GM12892 (cell line): ENCODE results near the gene ACVR1.

Experiments used
- DNase-seq: peaks from one replicate; pipeline ENCODE4 v3.0.0; 2011; ENCODE audit not compliant: insufficient read length
- FAIRE-seq: peaks from 2 replicates; lab custom pipeline; 2011; peaks lifted over from hg19 to GRCh38; lab: Jason Lieb, UNC
- POLR2A ChIP-seq: IDR thresholded peaks from 2 replicates; pipeline ENCODE4 v1.6.1; 2011; ENCODE audit warnings: low read depth, low read length, control low read depth
- POLR2AphosphoS5 ChIP-seq: IDR thresholded peaks from 2 replicates; pipeline ENCODE4 v1.6.1; 2011; ENCODE audit warnings: low read depth, low read length, control low read depth
- TAF1 ChIP-seq: IDR thresholded peaks from 2 replicates; pipeline ENCODE4 v1.6.1; 2011; ENCODE audit warnings: low read depth, mild to moderate bottlenecking, control low read depth, low read length, borderline replicate concordance

Gene ACVR1

DNA sequence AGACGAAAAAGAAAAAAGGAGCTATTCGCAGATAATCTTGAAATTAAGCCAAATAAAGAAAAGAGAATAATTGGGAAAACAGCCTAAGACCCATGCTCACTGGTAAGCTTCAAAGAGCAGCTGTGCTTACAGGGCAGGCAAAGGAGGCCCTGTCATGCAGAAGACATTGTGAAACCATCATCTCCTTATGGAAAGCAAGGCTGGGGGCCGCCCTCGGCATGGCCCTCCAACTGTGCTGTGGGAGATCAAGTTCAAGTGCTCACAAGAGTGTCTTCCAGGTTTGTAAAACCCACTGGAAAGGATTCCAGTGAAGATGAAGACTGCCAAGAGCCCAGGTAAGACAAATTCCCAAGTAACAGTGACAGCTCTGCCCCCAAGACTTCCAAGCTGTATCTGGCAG lies 32.2 kb downstream of the ACVR1 start:
- no peak for DNase-seq
- FAIRE-seq: no peak
- TF ChIP-seq POLR2A (no peak), POLR2AphosphoS5 (no peak), TAF1 (no peak)

- DNase-seq (no peak), FAIRE-seq (no peak)
- TF ChIP-seq POLR2A: no peak
- no peak for TF ChIP-seq TAF1
- no peak for TF ChIP-seq POLR2AphosphoS5
Observed at GRCh38 chr2:157843081-157843480, 33.0 kb downstream of the ACVR1 start.

DNA sequence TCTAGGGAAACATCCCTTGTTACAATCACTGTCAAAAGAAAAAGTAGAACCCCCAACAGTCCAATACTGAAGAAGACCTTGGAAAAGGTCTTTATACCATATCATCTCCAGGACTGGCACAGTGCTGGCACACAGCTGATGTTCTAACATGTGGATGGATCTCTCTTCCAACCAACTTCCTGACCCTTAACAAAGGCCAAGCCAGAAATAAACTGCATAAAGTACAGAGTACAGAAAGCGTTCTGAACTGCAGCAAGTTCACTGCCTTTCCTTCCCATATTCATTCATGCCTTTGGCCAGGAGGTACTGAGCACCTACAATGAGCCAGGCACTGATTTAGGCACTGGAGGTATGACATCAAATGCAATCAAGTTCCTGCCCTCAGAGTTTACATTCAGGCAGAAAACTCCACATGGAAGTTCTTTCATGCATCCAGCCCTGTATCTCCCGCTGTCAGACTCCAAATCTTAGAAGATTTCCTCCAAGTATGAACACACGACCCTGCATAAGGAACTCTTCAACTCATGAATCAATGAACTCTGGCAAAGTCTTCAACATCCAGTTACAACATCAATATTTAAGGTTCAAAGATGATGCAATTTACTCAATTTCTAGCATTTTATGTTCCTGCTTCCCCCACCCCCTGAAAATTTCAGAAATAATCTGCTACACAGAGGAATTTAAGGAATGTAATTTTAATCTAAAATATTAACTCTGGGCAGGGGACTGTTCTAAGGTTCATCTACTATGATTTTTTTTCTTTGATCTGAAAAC lies 33.8 kb downstream of the ACVR1 start:
- DNase-seq (no peak), FAIRE-seq (no peak)
- no peak for TF ChIP-seq POLR2AphosphoS5
- no peak for TF ChIP-seq TAF1
- no peak for TF ChIP-seq POLR2A

DNA sequence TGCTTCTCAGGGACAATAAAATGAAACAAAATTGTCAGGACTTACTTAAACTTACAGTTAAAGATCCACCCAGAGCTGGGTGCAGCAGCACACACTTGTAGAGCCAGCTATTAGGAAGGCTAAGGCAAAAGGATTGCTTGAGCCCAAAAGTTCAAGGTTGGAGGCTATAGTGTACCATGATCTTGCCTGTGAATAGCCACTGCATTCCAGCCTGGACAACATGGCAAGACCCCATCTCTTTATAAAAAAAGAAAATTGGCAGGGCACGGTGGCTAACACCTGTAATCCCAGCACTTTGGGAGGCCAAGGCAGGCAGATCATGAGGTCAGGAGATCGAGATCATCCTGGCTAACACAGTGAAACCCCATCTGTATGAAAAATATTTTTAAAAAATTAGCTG lies 34.6 kb downstream of the ACVR1 start:
- FAIRE-seq (no peak), DNase-seq (no peak)
- TF ChIP-seq TAF1 (no peak), POLR2AphosphoS5 (no peak)

DNA sequence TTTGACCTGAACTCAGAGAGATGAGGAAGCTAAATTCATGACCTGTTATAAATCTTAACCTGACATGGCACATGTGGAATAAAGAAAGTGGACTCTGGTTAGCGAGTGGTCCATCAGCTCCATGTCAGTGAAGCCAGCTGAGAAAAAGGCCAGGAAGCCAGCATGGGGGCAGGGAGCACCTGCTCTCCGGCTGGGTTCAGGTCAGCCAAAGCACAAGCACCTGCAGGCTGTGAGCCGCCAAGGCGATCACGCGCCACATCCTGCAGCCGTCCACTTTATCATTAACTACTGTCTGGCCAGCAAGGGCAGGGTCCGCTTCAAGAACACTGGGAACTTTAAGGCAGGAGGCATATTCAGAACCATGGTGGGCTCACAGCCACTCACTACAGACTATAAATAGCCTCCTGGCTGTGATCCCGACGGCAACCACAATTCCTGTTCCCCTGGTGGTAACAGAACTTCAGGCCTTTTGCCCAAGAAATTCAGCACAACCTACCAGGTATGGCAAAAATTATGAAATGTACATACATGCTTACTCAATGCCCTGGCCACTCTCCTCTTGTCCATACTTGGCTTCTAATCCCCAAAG lies 35.5 kb downstream of the ACVR1 start:
- DNase-seq (no peak), FAIRE-seq (no peak)
- no peak for TF ChIP-seq POLR2AphosphoS5

DNA sequence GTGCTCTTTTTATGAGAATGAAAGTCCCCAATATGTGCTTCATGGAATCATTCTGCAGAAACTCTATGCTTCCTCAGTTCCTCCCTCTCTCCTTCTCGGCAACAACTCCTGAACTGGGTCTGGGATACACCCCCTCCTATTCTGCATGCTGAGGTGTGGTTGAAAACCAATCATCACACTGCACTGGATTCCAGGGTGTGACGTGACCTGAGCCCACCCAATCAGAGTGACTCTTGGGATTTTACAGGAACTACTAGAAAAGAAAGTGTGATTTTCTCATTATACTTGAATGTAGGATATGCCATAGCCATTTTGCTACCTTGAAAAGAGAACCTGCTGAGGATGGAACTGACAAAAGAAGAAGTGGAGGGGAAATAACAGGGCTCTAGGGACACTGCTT lies 36.3 kb downstream of the ACVR1 start:
- FAIRE-seq (no peak), DNase-seq (no peak)
- TF ChIP-seq TAF1 (no peak), POLR2AphosphoS5 (no peak), POLR2A (no peak)

GRCh38 chr2:157839162-157839801 lies 36.8 kb downstream of the ACVR1 start:
- no peak for DNase-seq
- no peak for TF ChIP-seq POLR2A
- no peak for TF ChIP-seq POLR2AphosphoS5
- TF ChIP-seq TAF1: no peak
- FAIRE-seq: no peak

- TF ChIP-seq TAF1 (no peak), POLR2AphosphoS5 (no peak), POLR2A (no peak)
- FAIRE-seq: no peak
Observed at GRCh38 chr2:157838442-157839161, 37.5 kb downstream of the ACVR1 start.

DNA sequence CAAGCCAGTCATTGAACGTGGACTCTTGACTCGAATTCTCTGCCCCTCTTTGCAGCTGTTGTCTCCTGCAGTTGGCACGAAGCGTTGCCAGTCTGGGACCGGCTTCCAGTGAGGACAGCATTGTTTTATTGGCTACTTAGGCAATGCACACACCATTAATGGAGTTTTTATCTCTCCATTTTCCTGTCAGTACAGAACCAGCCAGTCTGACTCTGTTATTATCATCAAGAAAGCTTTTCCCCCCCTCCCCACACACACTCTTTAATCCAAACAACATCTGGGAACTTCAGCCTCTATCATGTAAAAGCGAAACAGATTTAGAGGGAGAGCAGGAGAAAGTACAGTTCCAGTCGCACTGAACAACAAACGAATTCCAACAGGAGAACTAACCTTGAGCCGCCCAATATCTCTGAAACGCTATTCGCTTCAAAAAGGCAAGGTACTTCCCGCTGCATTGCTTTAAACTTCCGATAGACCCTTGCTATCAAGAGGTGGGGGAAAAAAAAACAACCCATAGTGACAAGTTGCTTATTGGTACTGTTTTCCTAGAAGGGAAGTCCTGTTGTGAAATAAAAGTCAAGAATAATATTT lies 38.2 kb downstream of the ACVR1 start:
- DNase-seq (no peak), FAIRE-seq (no peak)
- TF ChIP-seq TAF1 (no peak), POLR2AphosphoS5 (no peak), POLR2A (no peak)

More at GRCh38 chr2:157838442-157839161, 37.5 kb downstream of the ACVR1 start:
- DNase-seq: no peak

GRCh38 chr2:157836531-157836930 lies 39.6 kb downstream of the ACVR1 start:
- DNase-seq (no peak), FAIRE-seq (no peak)
- TF ChIP-seq TAF1 (no peak), POLR2A (no peak), POLR2AphosphoS5 (no peak)

DNA sequence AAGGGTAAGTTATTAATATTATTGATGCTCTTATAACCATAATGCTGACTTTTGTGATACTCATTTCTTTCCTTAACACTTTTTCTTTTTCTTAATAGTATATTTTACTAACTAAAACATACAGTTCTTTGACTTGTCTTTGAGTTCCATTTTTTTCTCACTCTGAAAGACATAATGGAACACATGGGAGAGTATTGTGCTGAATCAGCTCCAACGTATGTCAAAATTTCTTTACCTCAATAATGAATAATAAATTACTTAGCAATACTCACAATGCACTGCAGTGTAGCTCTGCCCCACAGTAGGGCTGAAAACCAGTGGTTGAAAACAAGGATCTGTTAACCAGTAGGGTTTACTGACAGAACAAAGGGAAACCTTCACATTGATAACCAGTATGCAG lies 40.7 kb downstream of the ACVR1 start:
- no peak for DNase-seq
- FAIRE-seq: no peak
- TF ChIP-seq POLR2AphosphoS5 (no peak), TAF1 (no peak), POLR2A (no peak)
